C4-2B (cell line): ENCODE data around the gene RRBP1.

ENCODE experiments used
- H3K27ac ChIP-seq: fragments of 450-650 bp; 2 replicates; pipeline ENCODE4 v1.5.1; 2017
- ZFX ChIP-seq: fragments of 450-650 bp; IDR thresholded peaks from 2 replicates; pipeline ENCODE4 v1.6.1; 2017
- TF ChIP-seq, protein P1 (sequence below): fragments of 450-650 bp; conservative IDR thresholded peaks from 2 replicates; pipeline ENCODE4 v1.5.1; 2017; ENCODE audit warnings: mild to moderate bottlenecking

RRBP1 gene

GRCh38 chr20:17568045-17568788 lies 113.8 kb downstream of the RRBP1 start:
- TF ChIP-seq, protein P1, sequence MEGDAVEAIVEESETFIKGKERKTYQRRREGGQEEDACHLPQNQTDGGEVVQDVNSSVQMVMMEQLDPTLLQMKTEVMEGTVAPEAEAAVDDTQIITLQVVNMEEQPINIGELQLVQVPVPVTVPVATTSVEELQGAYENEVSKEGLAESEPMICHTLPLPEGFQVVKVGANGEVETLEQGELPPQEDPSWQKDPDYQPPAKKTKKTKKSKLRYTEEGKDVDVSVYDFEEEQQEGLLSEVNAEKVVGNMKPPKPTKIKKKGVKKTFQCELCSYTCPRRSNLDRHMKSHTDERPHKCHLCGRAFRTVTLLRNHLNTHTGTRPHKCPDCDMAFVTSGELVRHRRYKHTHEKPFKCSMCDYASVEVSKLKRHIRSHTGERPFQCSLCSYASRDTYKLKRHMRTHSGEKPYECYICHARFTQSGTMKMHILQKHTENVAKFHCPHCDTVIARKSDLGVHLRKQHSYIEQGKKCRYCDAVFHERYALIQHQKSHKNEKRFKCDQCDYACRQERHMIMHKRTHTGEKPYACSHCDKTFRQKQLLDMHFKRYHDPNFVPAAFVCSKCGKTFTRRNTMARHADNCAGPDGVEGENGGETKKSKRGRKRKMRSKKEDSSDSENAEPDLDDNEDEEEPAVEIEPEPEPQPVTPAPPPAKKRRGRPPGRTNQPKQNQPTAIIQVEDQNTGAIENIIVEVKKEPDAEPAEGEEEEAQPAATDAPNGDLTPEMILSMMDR: no peak; the same call in 1 of the 2 replicates
- TF ChIP-seq ZFX: no peak
- H3K27ac ChIP-seq: peak overlapping the region; percentile 99

DNA sequence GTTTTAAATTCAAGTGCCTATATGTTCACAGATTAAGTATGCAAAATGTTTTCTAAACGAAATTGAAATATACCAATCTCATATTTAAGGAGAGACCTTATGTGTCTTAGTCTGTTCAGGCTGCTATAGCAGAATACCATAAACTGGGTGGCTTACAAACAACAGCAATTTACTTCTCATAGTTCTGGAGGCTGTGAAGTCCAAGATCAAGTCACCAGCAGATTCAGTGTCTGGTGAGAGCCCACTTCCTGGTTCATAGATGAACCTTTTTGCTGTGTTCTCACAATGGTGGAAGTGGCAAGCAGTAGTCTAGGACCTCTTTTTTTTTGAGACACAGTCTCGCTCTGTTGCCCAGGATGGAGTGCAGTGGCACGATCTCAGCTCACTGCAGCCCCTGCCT lies 115.7 kb downstream of the RRBP1 start:
- no peak for TF ChIP-seq ZFX
- TF ChIP-seq, protein P1: no peak
- no peak overlapping the region for H3K27ac ChIP-seq

DNA sequence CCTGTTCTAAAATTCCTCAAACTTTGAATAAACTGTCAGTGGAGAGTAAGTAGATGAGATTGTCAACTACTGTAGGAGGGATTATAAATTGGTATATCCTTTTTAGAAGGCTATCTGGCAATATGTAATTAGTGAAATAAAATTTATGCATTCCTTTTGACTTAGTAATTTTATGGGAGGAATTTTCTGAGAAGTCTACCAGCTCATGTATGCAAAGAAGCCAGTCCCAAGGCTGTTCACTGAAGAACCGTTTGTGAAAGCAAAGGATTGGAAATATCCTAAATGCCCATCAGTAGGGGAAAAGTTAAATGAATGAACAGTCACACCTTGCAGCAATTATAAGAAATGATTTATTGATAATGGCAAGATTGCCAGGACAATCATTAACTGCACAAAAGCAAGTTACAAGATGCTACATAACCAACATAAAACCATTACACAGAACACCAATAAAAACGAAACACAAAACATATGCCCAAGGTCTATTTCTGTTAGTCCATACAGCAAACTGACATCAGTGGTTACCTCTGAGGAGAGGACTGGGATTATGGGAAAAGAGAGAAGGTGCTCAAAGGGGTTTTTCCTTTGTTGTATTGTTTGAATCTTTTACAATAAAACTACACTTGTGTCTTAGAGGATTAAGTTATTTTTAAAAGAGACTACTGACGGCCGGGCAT lies 116.7 kb downstream of the RRBP1 start:
- no peak for TF ChIP-seq ZFX
- TF ChIP-seq, protein P1: no peak
- H3K27ac ChIP-seq: no peak overlapping the region
